Natural killer cell (primary cell): Measurements from ENCODE around the gene FAM240B. TPM values are rescaled to one million over a fixed set of nuclear protein-coding genes. Genes with fewer than 3 reads are reported as not detected.

Experiments
- ATAC-seq, 3 donors: fragments of 150-1000 bp in 2 of 3; fragments of 200-7000 bp in 1 of 3; cut with Tn5 transposase; 1 replicate in 1 of 3; 2 replicates in 2 of 3; pipeline ENCODE4 v1.10.0; 2021; ENCODE audit warnings: mild to moderate bottlenecking in 2 of 3, moderate library complexity in 2 of 3
- DNase-seq, 2 donors: peaks; one replicate each; pipeline versions ENCODE4 v3.0.0 to v3.0.0-alpha.2; 2013 to 2021; ENCODE audit warnings: mixed read lengths in 1 of 2
- H3K27ac ChIP-seq: one replicate; pipeline ENCODE4 v1.5.1; 2013; ENCODE audit warnings: mild to moderate bottlenecking, low read length
- H3K27me3 ChIP-seq: one replicate; pipeline ENCODE4 v1.6.1; 2013; ENCODE audit warnings: low read length; ENCODE audit not compliant: control insufficient read depth, insufficient read depth
- H3K36me3 ChIP-seq: one replicate; pipeline ENCODE4 v1.6.1; 2013; ENCODE audit warnings: low read length; ENCODE audit not compliant: control insufficient read depth, insufficient read depth
- H3K4me1 ChIP-seq: one replicate; pipeline ENCODE4 v1.6.1; 2013; ENCODE audit warnings: low read length; ENCODE audit not compliant: control insufficient read depth, insufficient read depth
- H3K4me3 ChIP-seq: one replicate; pipeline ENCODE4 v1.5.1; 2013; ENCODE audit warnings: low read length
- H3K9me3 ChIP-seq: one replicate; pipeline ENCODE4 v1.6.1; 2013; ENCODE audit warnings: low read length; ENCODE audit not compliant: control insufficient read depth, insufficient read depth
- H3K27ac Mint-ChIP-seq, 2 donors: one replicate each; pipeline ENCODE4 v1.8.0; 2022; ENCODE audit warnings: mild to moderate bottlenecking in 2 of 2, mixed read lengths in 2 of 2, moderate library complexity in 1 of 2
- H3K27me3 Mint-ChIP-seq, 2 donors: one replicate each; pipeline ENCODE4 v1.8.0; 2022; ENCODE audit warnings: low read depth in 2 of 2, mixed read lengths in 2 of 2
- H3K36me3 Mint-ChIP-seq: one replicate; pipeline ENCODE4 v1.8.0; 2022; ENCODE audit warnings: mixed read lengths
- H3K4me1 Mint-ChIP-seq, 2 donors: one replicate each; pipeline ENCODE4 v1.8.0; 2022; ENCODE audit warnings: mixed read lengths in 2 of 2
- H3K4me3 Mint-ChIP-seq: one replicate; pipeline ENCODE4 v1.8.0; 2022; ENCODE audit warnings: mild to moderate bottlenecking, moderate library complexity, mixed read lengths
- H3K9me3 Mint-ChIP-seq, 2 donors: one replicate each; pipeline ENCODE4 v1.8.0; 2022; ENCODE audit warnings: mixed read lengths in 2 of 2
- WGBS: methylation state at CpG from one replicate; pipeline ENCODE4 v1.1.7; 2013; ENCODE audit warnings: missing lambda C conversion rate; ENCODE audit not compliant: insufficient coverage; 5-methylcytosine and 5-hydroxymethylcytosine counted together
- intact Hi-C: fragments of 100-400 bp; cut with micrococcal nuclease; formaldehyde crosslinking; loops from one replicate; pipeline ENCODE4 v1.14.2; 2022
- total RNA-seq, 4 donors: library from RNA; stranded (reverse); fragments of 120-200 nt in 1 of 4; gene quantifications; one replicate each; pipeline versions ENCODE4 v1.2.3 to v1.2.4, GENCODE V29; 2013 to 2022
- TF ChIP-seq, protein P1 (sequence below): fragments of 200-600 bp; IDR thresholded peaks from one replicate; pipeline ENCODE4 v1.8.0; 2022; ENCODE audit warnings: antibody characterized with exemption

Gene FAM240B
- total RNA-seq, 3 donors from 2014 or later (not counting 1 experiment from before 2014, with no cell fraction given) = not detected

GRCh38 chr9:38677660-38678303, 42.2 kb downstream of the FAM240B start:
- Histone ChIP-seq H3K27me3 (no peaks in the 10 kb centered on the region), H3K4me1 (no peaks in the 10 kb centered on the region), H3K9me3 (no peaks in the 10 kb centered on the region), H3K36me3 (no peaks in the 10 kb centered on the region), H3K27ac (no peak overlapping the region), H3K4me3 (no peak overlapping the region)
- Mint-ChIP-seq H3K4me1 (no peaks in the 10 kb centered on the region), H3K36me3 (no peaks in the 10 kb centered on the region), H3K4me3 (no peak overlapping the region), H3K9me3 (no peaks in the 10 kb centered on the region), H3K27me3 (peaks cover 5 to 20% of the 10 kb centered on the region in 2 donors), H3K27ac (no peak overlapping the region)
- DNase-seq = no peak
- ATAC-seq = peak in 1 of 3 donors; percentile 7
- 81% methylated on average over 14 of the region's 14 CpGs for WGBS
- TF ChIP-seq, protein P1, sequence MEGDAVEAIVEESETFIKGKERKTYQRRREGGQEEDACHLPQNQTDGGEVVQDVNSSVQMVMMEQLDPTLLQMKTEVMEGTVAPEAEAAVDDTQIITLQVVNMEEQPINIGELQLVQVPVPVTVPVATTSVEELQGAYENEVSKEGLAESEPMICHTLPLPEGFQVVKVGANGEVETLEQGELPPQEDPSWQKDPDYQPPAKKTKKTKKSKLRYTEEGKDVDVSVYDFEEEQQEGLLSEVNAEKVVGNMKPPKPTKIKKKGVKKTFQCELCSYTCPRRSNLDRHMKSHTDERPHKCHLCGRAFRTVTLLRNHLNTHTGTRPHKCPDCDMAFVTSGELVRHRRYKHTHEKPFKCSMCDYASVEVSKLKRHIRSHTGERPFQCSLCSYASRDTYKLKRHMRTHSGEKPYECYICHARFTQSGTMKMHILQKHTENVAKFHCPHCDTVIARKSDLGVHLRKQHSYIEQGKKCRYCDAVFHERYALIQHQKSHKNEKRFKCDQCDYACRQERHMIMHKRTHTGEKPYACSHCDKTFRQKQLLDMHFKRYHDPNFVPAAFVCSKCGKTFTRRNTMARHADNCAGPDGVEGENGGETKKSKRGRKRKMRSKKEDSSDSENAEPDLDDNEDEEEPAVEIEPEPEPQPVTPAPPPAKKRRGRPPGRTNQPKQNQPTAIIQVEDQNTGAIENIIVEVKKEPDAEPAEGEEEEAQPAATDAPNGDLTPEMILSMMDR = no peak
- intact Hi-C loops = no loop called here

DNA sequence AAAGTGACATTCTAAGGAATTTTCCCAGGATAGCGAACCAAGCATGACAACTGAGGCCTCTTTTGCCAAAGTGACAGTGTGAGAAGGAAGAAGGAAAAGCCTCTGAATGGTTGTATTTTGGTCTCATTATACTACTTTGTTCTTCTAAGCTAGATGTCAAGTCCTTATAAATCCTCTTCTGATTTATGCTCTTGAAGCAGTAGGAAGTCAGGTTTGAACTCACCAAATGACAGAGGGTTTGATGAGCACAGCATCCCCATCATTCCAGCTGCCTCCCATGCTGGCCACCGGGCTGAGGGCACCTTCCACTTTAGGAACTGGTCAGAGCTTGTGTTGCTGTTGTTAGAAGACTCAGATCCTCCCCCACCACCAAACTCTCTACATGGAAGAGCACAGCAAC, 44.1 kb downstream of the FAM240B start:
- no peak overlapping the region for H3K4me3 ChIP-seq
- no peak for DNase-seq
- no peaks in the 10 kb centered on the region for H3K36me3 ChIP-seq
- H3K4me1 ChIP-seq = peaks cover 5% of the 10 kb centered on the region
- no peaks in the 10 kb centered on the region for H3K9me3 Mint-ChIP-seq
- peaks cover 5 to 20% of the 10 kb centered on the region in 2 donors for H3K27me3 Mint-ChIP-seq
- H3K27ac Mint-ChIP-seq = no peak overlapping the region
- H3K27me3 ChIP-seq = no peaks in the 10 kb centered on the region
- H3K4me3 Mint-ChIP-seq = no peak overlapping the region
- TF ChIP-seq, protein P1 = no peak
- H3K4me1 Mint-ChIP-seq = peaks cover 6 to 9% of the 10 kb centered on the region in 2 donors
- H3K9me3 ChIP-seq = no peaks in the 10 kb centered on the region
- intact Hi-C loops = no loop called here
- H3K36me3 Mint-ChIP-seq = no peaks in the 10 kb centered on the region
- WGBS = 72% methylated on average over 2 of the region's 2 CpGs
- ATAC-seq = no peak
- H3K27ac ChIP-seq = no peak overlapping the region

DNA sequence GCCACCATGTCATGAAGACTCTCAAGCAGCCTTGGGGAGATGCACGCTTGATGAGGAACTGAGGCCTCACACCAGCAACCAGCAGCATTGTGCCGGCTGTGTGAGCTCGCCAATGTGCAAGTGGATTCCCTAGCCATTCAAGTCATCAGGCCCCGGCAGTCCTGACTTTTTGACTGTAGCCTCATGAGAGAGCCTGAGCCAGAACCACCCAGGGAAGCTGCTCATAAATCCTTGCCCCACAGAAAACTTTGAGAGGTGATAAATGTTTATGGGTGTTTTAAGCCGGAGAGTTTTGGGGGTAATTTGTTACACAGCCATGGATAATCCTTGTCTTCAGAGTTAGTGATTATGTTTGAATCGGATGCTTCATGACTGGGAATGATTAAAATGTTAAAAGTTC, 44.7 kb downstream of the FAM240B start:
- H3K36me3 ChIP-seq = no peaks in the 10 kb centered on the region
- peaks cover 5% of the 10 kb centered on the region for H3K4me1 ChIP-seq
- no peaks in the 10 kb centered on the region for H3K27me3 ChIP-seq
- intact Hi-C loops = no loop called here
- H3K4me3 ChIP-seq = no peak overlapping the region
- TF ChIP-seq, protein P1 = no peak
- no peaks in the 10 kb centered on the region for H3K9me3 Mint-ChIP-seq
- no peaks in the 10 kb centered on the region for H3K36me3 Mint-ChIP-seq
- H3K27me3 Mint-ChIP-seq = peaks cover 5 to 20% of the 10 kb centered on the region in 2 donors
- H3K27ac Mint-ChIP-seq = no peak overlapping the region
- WGBS = 93% methylated on average over 5 of the region's 6 CpGs
- no peaks in the 10 kb centered on the region for H3K9me3 ChIP-seq
- H3K4me1 Mint-ChIP-seq = peaks cover 6 to 9% of the 10 kb centered on the region in 2 donors
- ATAC-seq (no peak), DNase-seq (no peak)
- H3K4me3 Mint-ChIP-seq = no peak overlapping the region
- H3K27ac ChIP-seq = no peak overlapping the region
